MM.1S (cell line): ENCODE data around the gene MLKL.

ENCODE experiments used
- DNase-seq: peaks from one replicate; pipeline ENCODE4 v3.0.0-alpha.2; 2015
- H2AFZ ChIP-seq: fragments of 300-600 bp; sonication (generic); 2 replicates; pipeline ENCODE4 v1.6.0; 2016; ENCODE audit warnings: antibody characterized with exemption, low read length
- H3F3A ChIP-seq: fragments of 300-600 bp; sonication (generic); 2 replicates; pipeline ENCODE4 v1.6.1; 2016; ENCODE audit warnings: mild to moderate bottlenecking, antibody characterized with exemption, low read length, moderate library complexity, mixed read lengths; ENCODE audit not compliant: insufficient read depth
- H3K27ac ChIP-seq: fragments of 300-600 bp; sonication (generic); 2 replicates; pipeline ENCODE4 v1.5.1; 2016; ENCODE audit warnings: mild to moderate bottlenecking, low read length
- H3K27me3 ChIP-seq: fragments of 300-600 bp; sonication (generic); replicated peaks from 2 replicates; pipeline ENCODE4 v1.6.0; 2016; ENCODE audit warnings: low read length; ENCODE audit not compliant: insufficient read depth
- H3K36me3 ChIP-seq: fragments of 300-600 bp; sonication (generic); replicated peaks from 2 replicates; pipeline ENCODE4 v1.6.1; 2016; ENCODE audit warnings: mild to moderate bottlenecking, low read length, mixed read lengths; ENCODE audit not compliant: insufficient read depth
- H3K4me1 ChIP-seq: fragments of 300-600 bp; sonication (generic); 2 replicates; pipeline ENCODE4 v1.6.1; 2016; ENCODE audit warnings: low read length, mixed read lengths
- H3K4me2 ChIP-seq: fragments of 300-600 bp; sonication (generic); 2 replicates; pipeline ENCODE4 v1.6.0; 2016; ENCODE audit warnings: low read depth, low read length
- H3K4me3 ChIP-seq: fragments of 300-600 bp; sonication (generic); 2 replicates; pipeline ENCODE4 v1.5.1; 2016; ENCODE audit warnings: low read length, mixed read lengths
- H3K79me2 ChIP-seq: fragments of 300-600 bp; sonication (generic); 2 replicates; pipeline ENCODE4 v1.6.1; 2016; ENCODE audit warnings: mixed run types, low read length, mixed read lengths
- H3K9ac ChIP-seq: fragments of 300-600 bp; sonication (generic); 2 replicates; pipeline ENCODE4 v1.6.1; 2016; ENCODE audit warnings: low read length, mixed read lengths
- H3K9me2 ChIP-seq: fragments of 300-600 bp; sonication (generic); replicated peaks from 2 replicates; pipeline ENCODE4 v1.6.1; 2016; ENCODE audit warnings: mild to moderate bottlenecking, low read length, mixed read lengths; ENCODE audit not compliant: insufficient read depth
- H3K9me3 ChIP-seq: fragments of 300-600 bp; sonication (generic); replicated peaks from 2 replicates; pipeline ENCODE4 v1.6.1; 2016; ENCODE audit warnings: mild to moderate bottlenecking, low read length, mixed read lengths; ENCODE audit not compliant: insufficient read depth
- H4K20me1 ChIP-seq: fragments of 300-600 bp; sonication (generic); 2 replicates; pipeline ENCODE4 v1.6.1; 2016; ENCODE audit warnings: mild to moderate bottlenecking, low read length, moderate library complexity, mixed read lengths; ENCODE audit not compliant: insufficient read depth
- CTCF ChIP-seq: fragments of 300-600 bp; sonication (generic); IDR thresholded peaks from 2 replicates; pipeline ENCODE4 v1.5.1; 2016; ENCODE audit warnings: antibody characterized with exemption, low read length, mixed read lengths
- EZH2 ChIP-seq: fragments of 300-600 bp; sonication (generic); optimal IDR thresholded peaks from 2 replicates; pipeline ENCODE3; 2017; ENCODE audit warnings: low read depth, mild to moderate bottlenecking, antibody characterized with exemption, low read length, mixed read lengths
- EZH2phosphoT487 ChIP-seq: fragments of 300-600 bp; sonication (generic); IDR thresholded peaks from 2 replicates; pipeline ENCODE4 v1.6.1; 2018; ENCODE audit warnings: antibody characterized with exemption, low read length

The MLKL gene

GRCh38 chr16:74635303-74635702, 65.4 kb downstream of the MLKL start:
- Histone ChIP-seq H3K36me3 (no peaks in the 10 kb centered on the region; the same call in 1 of the 2 replicates), H3K9me2 (no peaks in the 10 kb centered on the region), H3K4me2 (no peak overlapping the region), H3K9ac (no peak overlapping the region), H3K4me1 (no peaks in the 10 kb centered on the region), H3K27ac (no peak overlapping the region), H3K79me2 (no peaks in the 10 kb centered on the region), H3K27me3 (no peaks in the 10 kb centered on the region), H4K20me1 (no peaks in the 10 kb centered on the region), H3K9me3 (no peaks in the 10 kb centered on the region), H3F3A (no peaks in the 10 kb centered on the region), H3K4me3 (no peak overlapping the region), H2AFZ (no peak overlapping the region)
- no peak for DNase-seq
- no peak for TF ChIP-seq EZH2
- no peak for TF ChIP-seq EZH2phosphoT487
- TF ChIP-seq CTCF = no peak

GRCh38 chr16:74633686-74634085, 67.0 kb downstream of the MLKL start:
- DNase-seq = no peak
- Histone ChIP-seq H3K27ac (no peak overlapping the region), H3K27me3 (no peaks in the 10 kb centered on the region), H3K79me2 (no peaks in the 10 kb centered on the region), H4K20me1 (no peaks in the 10 kb centered on the region), H3K9me3 (no peaks in the 10 kb centered on the region), H3K4me1 (no peaks in the 10 kb centered on the region), H3K9me2 (no peaks in the 10 kb centered on the region), H2AFZ (no peak overlapping the region), H3K9ac (no peak overlapping the region), H3K4me3 (no peak overlapping the region), H3K36me3 (no peaks in the 10 kb centered on the region; the same call in 1 of the 2 replicates), H3K4me2 (no peak overlapping the region), H3F3A (no peaks in the 10 kb centered on the region)
- no peak for TF ChIP-seq CTCF
- no peak for TF ChIP-seq EZH2
- no peak for TF ChIP-seq EZH2phosphoT487

- Histone ChIP-seq H3K4me1 (no peaks in the 10 kb centered on the region), H3F3A (no peaks in the 10 kb centered on the region), H3K27me3 (no peaks in the 10 kb centered on the region), H3K36me3 (no peaks in the 10 kb centered on the region), H3K4me3 (no peak overlapping the region), H3K9me2 (no peaks in the 10 kb centered on the region), H3K4me2 (no peak overlapping the region), H4K20me1 (no peaks in the 10 kb centered on the region), H3K9ac (no peak overlapping the region), H3K9me3 (no peaks in the 10 kb centered on the region), H3K79me2 (no peaks in the 10 kb centered on the region), H2AFZ (no peak overlapping the region), H3K27ac (no peak overlapping the region)
- TF ChIP-seq CTCF (no peak), EZH2 (no peak), EZH2phosphoT487 (no peak)
- DNase-seq = no peak
Observed at GRCh38 chr16:74627506-74628220, 73.0 kb downstream of the MLKL start.
